22Rv1 (cell line): ENCODE measurements around the gene P2RX3.

Experiments
- ZFX ChIP-seq: fragments of 450-650 bp; IDR thresholded peaks from 2 replicates; pipeline ENCODE4 v1.6.1; 2017; ENCODE audit warnings: antibody characterized with exemption, borderline replicate concordance
- TF ChIP-seq, protein P1 (sequence below): fragments of 450-650 bp; IDR thresholded peaks from 2 replicates; pipeline ENCODE4 v1.5.1; 2017; ENCODE audit warnings: mild to moderate bottlenecking

DNA sequence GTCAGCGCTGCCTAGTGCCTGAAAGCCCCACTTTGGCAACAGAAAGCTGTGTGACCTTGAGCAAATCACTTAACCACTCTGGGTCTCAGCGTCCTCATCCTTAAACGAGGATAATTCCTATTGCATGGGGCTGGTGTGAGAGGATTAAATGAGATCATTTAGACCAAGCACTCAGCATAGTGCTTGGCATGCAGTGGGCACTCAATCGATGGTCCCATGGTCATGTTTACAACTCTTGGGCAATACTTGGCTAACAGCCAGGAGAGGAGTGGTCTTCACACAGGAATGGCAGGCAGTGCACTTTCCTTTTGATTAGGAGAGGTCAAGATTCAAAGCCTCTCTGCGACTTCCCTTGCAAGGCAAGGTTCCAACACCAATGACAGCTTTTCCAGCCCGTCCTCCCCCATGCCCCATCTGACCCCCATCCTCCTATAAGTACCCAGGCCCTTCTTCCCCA, 27.5 kb upstream of the P2RX3 start:
- TF ChIP-seq, protein P1, sequence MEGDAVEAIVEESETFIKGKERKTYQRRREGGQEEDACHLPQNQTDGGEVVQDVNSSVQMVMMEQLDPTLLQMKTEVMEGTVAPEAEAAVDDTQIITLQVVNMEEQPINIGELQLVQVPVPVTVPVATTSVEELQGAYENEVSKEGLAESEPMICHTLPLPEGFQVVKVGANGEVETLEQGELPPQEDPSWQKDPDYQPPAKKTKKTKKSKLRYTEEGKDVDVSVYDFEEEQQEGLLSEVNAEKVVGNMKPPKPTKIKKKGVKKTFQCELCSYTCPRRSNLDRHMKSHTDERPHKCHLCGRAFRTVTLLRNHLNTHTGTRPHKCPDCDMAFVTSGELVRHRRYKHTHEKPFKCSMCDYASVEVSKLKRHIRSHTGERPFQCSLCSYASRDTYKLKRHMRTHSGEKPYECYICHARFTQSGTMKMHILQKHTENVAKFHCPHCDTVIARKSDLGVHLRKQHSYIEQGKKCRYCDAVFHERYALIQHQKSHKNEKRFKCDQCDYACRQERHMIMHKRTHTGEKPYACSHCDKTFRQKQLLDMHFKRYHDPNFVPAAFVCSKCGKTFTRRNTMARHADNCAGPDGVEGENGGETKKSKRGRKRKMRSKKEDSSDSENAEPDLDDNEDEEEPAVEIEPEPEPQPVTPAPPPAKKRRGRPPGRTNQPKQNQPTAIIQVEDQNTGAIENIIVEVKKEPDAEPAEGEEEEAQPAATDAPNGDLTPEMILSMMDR: no peak
- TF ChIP-seq ZFX: no peak
